HG02840 (cell line): ENCODE results near the gene ADGRV1.

Experiments used
- ATAC-seq: cut with Tn5 transposase; IDR thresholded peaks from one replicate; pipeline ENCODE4 v1.9.1; 2021; ENCODE audit warnings: mild to moderate bottlenecking, moderate library complexity, moderate number of reproducible peaks; ENCODE audit not compliant: unreplicated experiment, low FRiP score

The ADGRV1 gene

DNA sequence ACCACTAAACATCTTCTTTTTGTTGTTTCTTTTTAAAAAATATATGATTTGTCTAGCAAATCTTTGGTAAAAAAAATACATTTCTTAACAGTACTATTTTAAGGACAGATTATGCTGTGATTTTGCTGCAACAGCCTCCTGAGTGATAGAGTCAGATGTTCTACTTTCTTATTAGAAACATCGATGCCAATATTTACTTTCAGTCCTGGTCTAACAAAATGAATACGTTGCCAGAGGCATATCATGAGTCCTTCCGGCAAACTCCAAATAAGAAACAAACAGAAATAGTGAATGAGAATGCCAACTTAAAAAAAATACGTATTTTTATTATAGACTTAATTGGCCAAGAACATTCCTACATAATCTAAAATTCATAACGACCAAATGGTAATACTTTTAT lies 371.5 kb downstream of the ADGRV1 start:
- ATAC-seq = no peak

DNA sequence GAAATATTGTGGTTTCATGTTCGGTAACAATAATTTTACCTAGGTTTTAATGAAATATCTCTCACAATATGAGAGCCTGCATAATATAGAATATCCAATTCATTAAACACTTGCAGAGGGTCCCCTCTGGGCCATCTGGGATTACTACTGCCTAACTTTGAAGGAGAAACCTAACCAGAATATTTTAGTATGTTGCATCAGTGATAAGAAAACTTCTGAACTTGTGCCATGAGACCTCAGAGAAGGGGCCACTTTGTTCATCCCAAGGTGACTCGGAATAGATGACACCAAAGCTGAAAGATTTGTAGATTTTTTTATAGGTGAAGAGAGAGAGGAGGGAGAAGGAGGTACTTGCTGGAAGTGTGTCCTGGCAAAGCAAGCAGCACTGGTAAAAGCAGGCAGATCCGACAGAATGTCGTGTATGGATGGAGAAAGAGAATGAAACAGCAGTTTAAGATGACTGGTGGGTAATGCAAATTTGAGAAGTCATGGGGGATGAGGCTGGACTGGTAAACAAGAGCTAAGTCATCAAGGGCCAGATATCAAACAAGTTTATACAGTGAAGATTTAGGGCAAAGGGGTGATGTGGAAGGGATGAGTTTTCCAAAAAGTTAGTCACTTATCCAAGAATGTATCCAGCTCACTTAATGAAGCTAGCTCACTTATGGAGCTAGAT lies 372.3 kb downstream of the ADGRV1 start:
- no peak for ATAC-seq

DNA sequence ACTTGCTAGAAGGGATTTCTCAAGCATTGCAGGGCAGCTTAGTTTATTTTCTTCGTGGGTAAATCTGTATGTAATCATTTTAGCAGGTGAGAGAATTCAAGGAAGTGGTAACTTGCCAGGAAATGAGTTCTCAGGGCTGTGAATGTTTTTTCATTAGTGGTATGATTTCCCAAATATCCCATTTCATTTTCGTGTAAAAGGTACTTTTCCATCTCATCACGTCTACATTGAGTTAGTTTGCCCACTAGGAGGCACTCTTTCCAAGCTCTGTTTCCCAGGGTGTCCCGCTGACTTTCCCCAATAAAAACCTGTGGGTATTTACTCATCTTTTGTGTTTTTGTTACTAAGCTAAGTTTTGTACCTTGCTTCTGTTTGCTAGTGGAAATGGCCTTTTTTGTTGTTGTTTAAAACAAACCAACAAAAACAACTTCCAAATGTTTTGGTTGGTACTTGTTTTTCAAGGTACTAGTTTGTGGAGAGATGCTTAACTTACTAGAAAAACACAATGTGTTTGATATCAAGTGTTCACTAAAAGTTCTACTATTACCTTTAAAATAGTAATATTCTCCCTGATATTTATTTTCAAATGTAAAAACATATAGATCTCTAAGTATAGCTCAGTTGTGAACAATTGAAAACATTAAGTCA lies 373.6 kb downstream of the ADGRV1 start:
- peak; percentile 60 for ATAC-seq

DNA sequence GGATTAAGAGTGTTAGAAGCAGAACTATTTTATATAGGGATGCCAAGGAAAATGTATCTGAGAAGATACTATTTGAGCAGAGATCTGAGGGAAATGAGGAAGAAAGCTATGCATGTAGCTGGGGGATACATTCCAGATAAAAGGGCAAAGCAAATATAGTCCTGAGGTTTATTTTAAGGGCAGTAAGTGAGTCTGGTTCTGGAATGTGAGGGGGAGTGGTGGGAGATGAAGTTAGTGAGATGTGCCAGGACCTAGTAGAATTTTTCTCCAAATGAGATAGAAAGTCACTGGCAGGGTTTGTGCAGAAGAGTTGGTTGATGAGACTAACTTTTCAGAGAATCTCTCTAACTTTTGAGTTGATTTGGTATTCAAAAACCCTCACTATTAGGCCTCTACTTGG lies 374.7 kb downstream of the ADGRV1 start:
- no peak for ATAC-seq

DNA sequence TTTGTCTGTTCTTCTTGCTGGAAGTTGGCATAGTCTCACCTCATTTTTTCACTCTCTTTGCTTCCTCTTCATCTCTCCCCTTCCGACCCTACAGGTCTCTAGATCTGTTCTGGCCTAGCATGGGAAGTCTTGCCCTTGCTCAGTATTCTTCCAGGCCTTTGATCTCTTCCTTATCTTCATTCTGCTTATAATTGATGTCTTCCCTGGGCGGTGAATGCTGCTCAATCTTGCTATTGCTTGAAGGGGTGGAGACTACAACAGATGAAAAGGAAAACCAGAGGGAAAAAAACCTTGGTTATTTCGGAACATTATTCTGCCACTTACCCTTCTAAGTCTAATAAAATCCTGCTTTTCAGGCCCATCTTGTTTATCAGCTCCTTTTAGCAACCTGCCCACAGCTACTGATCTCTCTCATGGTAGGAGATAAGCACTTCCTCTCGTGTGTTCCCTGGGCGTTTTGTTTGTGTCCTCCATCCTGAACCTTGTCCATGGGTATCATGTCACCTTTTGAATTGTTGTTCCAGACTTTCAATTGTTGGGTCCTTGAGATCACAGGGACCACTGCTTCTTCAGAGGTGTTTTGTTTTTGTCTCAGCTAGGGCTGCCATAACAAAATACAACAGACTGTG lies 375.6 kb downstream of the ADGRV1 start:
- ATAC-seq = no peak

DNA sequence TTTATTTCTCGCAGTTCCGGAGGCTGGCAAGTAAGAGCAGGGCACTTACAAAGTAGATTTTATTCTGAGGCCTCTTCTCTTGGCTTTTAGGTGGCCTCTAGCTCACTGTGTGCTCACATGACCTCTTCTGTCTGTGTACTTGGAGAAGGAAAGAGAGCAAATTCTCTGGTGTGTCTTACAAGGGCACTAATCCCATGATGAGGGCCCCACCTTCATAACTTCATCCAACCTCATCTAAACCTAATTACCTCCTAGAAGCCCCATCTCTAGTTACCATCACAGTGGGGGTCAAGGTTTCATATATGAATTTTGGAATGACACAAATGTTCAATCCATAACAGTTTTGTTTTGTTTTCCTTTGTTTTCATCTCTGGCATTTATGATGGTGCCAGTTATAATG lies 376.1 kb downstream of the ADGRV1 start:
- no peak for ATAC-seq

DNA sequence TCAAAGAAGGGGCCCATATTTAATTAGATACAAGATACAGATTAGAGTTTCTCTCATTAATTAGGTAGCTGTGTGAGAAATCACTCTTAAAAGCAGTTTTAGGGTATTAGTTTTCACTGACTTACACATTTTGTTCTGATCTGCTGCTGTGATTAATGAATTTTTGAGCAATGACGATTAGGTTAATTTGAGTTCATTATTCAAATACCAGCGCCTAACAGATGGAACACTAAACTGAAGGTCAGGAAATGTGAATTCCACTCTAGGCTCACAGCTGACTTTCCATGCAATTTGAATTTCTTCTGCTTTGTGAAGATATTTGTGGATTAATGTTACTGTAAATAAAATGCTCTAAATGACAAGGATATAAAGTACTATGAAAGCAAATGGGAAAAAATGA lies 380.6 kb downstream of the ADGRV1 start:
- ATAC-seq = no peak

DNA sequence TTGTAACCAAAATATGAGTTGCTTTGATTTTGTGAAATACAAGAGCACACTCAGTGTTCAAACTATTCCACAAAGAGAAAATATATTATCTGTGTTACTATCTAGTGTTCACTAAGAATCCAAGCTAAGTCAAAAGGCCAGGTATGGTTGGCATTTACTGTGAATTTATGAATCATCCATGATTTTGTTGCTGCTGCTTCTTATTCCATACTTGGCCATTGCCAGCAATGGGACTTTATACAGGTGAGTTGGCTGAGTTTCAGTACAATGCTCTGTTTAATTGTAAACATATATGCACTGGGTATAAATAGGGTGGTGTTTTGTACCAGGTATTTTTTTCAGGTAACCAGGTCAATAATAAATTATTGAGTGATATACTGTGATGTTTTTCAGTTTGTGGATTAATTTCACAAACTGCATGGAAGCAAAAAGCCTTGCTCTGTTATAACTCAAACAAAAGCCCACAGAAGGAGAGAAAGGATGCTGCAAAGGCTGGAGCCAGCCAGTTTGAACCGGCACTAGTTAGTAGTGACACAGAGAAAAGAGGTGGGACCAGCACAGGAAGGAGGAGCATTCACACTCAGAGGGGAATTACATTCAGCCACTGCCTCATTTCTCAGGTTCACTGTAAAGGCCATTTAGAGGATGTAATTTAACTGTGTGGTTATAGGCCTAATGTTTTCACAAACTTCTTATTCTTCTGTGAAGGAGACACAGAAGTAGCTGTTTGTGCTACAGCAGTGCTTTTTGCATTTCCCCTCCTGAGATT lies 381.8 kb downstream of the ADGRV1 start:
- ATAC-seq = peak; percentile 100

DNA sequence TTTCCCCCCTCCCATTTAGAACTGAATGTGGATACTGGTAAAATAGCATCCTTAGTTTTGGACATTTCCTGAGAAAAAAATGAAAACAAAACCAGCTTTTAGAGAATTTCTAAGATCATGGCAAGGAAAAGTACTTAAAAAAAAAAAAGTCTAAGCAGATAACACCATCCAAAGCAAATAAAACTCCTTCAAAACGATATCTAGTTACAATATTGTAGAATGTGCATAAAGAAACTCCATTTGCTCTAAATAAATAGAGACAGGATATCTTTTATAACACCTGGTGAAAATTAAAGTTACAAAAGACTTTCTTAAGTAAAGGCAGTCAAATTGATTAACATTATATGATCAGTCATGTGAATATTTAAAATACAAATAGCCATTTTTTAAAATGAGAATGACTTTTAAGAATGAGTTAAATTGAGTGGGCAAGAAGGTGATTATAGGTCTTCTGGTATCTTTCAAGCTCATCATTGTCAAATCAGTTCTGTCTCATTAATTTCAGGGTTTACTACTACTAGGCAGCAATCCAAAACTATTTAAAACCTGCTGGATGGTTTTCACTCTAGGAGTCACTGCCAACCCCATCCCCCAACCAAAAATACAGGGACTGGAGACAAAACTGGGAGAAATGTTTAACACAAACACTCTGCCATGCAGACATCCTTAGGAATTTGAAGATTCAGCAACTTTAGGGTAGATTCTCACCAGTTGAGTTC lies 382.6 kb downstream of the ADGRV1 start:
- ATAC-seq = no peak

DNA sequence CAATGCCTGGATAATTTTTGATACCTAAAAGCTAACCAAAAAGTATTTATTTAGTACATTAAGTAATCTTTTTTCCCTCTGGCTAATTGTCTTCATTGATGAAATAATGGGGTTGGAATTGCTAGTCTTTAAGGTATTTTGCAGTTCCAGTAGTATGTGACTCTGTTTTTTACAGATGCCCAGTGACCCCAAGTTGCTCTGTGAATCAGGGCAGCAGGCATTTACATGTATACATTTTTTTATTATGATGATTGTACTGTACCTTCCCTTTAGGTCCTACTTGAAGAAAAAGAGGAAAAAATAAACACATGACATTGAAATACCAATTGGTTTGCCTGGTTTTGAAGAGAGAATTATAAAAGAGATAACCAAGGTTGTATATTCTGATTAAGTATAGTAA lies 385.5 kb downstream of the ADGRV1 start:
- no peak for ATAC-seq

DNA sequence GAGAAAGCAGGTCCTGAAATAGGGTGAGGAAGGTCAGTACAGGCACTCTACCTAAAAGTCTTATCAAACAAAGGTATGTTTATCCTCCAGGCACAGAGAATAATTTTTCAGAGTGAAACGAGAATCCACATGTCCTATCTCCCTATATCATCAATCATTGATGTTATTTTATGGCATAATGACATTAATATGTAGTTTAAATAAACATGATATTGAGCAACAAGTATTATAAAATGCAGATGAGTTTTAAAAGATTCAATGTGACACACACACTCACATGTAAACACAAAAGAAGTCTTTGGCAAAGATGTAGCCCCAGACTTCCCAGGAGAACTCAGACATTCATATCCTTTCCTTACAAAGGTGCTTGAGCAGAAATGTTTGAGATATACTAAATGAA lies 389.1 kb downstream of the ADGRV1 start:
- no peak for ATAC-seq

DNA sequence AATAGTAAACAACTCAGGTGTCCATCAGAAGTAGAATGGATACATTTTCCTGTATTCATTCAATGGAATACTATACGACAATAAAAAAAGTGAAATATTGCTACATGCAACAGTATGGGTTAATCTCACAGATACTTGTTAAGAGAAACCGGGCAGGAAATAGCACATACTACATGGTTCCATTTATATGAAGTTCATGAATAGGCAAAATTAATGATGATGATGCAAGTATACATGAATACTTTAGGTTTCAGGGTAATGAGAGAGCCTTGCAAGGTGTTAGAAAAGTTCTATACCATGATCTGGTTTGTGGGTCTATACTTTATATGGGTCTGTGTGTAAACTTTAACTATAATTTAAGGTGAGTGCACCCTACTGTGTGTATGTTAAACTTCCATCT lies 390.4 kb downstream of the ADGRV1 start:
- no peak for ATAC-seq

DNA sequence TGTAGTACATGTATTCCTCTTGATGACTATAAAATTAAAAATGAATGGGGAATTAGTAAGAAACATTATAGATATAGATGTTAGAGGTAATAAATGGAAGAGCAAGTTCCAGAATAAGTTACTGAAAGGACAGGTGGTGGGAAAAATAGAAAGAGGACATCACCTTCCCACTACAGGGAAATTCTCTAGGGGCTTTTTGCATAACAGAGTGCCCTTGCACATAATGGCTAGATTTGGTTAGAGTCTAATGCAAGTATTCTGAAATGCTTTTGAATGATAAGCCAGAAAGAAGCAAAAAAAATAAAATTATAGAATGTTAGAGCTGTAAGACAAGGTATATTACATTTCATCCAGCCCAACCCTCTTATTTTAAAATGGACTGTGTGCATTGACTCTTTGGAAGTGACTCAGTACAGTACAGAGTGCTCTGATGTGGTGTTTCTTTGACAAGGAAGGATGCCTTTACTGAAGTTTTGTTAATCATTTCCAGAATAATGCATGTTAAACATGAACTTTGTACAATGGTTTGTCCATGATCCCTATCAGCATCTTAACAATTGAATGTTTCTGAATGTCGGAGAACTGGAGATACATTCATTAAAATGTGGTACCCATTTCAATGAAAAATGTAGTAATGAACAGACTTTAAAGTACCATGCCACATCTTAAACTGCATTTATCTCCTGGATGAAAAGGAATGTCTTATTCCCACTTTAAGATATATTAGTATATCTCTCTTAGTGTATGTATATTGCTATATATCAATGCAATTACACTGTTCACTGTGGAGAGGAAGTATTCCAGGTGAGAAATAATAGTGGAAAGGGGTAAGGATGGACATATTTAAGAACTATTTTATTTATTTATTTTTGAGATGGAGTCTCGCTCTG lies 391.1 kb downstream of the ADGRV1 start:
- no peak for ATAC-seq

DNA sequence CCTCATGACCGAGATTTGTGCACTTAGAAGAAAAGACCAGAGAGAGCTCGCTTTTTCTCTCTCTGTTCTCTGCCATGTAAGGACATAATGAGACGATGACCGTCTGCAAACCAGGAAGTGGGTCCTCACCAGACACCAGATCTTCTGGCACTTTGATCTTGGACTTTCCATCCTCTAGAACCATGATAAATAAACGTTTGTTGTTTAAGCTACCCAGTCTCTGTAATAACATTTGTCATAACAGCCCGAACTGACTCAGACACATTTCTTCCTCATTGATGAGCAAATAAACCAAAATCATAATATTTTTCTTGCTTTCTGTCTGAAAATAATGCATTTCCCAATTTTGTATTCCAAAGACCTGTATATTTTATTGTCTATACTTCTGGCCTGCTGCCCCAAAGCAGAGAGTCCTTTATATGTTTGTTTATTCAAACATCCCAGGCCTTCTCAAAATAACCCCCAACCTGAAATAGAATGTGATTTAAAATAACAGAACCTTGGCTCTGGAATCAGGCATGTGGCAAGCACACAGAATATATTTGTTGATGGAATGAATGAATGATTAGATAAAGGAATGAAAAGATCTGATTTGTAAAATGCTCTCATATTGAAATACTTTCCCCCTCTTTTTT lies 396.5 kb downstream of the ADGRV1 start:
- ATAC-seq = no peak

DNA sequence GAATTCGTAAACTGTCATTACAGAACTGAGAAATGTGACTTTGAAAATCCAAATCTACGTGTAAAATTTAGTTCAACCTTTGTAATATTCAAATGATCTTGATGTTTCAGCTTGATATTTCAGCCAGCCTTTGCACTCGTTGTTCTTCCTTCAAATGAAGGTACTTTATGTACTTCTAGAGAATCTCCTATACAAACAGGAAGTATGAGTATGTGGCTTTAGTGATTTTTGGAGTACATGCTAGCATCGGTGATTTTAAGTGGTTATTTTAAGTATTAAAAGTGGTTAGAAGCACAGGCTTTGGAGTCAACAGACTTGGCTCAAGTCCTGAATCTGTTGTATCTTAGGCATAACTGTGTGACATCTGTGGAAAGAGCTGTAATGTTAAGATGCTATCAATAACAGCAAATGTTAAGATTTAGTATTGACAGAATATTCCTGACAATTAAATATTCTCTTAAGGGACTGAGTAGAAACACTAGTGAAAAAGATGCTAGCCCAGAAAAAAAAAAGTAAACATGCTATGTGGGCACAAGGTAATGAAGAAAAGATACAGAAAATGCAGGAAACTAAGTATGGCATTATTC lies 398.0 kb downstream of the ADGRV1 start:
- no peak for ATAC-seq

DNA sequence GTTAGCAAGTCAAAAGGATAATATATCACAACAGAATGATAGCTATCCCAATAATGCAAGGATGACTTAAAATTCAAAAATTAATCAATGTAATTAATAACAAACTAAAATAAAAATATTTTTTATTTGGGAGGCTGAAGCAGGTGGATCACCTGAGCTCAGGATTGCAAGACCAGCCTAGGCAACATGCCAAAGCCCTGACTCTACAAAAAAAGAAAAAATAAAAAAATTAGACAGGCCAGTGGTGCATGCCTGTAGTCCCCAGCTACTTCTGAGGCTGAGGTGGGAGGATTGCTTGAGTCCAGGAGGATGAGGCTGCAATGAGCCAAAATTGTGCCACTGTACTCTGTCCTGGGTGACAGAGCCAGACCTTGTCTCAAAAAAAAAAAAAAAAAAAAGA lies 399.3 kb downstream of the ADGRV1 start:
- ATAC-seq = no peak

DNA sequence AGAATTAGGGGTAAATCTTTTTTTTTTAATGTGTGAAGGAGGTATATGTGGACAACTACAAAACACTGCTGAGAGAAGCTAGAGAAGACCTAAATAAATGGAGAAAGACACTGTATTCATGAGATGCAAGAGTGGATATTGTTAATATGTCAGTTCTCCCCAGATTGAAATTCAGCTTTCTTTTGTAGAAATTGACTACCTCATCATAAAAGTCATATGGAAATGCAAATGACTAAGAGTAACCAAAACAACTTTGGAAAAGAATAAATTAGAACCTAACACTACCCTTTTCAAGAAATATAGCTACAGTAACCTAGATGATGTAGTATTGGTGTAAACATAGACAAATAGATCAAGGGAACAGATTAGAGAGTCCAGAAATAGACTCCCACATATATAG lies 400.7 kb downstream of the ADGRV1 start:
- ATAC-seq = no peak

DNA sequence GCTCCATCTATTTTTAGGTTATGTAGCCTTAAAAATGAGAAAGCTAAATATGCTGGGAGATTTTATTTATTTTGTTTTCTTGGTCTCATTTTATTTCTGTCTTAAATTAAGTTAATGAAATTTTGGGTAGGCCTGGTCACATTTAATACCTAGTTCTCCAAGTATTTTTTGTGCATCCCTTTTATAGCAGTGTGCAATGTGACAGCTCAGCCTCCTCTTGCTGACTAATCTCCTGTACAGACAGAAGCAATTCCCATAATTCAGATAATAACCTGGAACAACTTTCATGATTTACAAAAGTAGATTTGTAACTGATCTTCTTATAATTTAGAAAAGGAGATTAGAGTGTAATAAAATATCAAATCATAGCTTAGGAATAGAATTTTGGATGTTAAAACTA lies 403.9 kb downstream of the ADGRV1 start:
- no peak for ATAC-seq
